WTC11 (cell line): ENCODE data around the gene NRXN3.

Experiments
- ATF1 ChIP-seq: sonication (generic); formaldehyde crosslinking; IDR thresholded peaks from 2 replicates; pipeline ENCODE4 v1.8.1; 2023; ENCODE audit warnings: mild to moderate bottlenecking, moderate library complexity, missing genetic modification reagents
- ATF3 ChIP-seq: sonication (generic); formaldehyde crosslinking; conservative IDR thresholded peaks from 2 replicates; pipeline ENCODE4 v1.8.1; 2022; ENCODE audit warnings: mild to moderate bottlenecking, missing genetic modification reagents
- CBFB ChIP-seq: sonication (generic); formaldehyde crosslinking; IDR thresholded peaks from 2 replicates; pipeline ENCODE4 v1.8.1; 2022; ENCODE audit warnings: mild to moderate bottlenecking, low read depth, missing genetic modification reagents
- CTCF ChIP-seq: fragments of 200-600 bp; IDR thresholded peaks from 2 replicates; pipeline ENCODE4 v1.8.0; 2022; ENCODE audit warnings: antibody characterized with exemption
- E2F4 ChIP-seq: sonication (generic); formaldehyde crosslinking; IDR thresholded peaks from 2 replicates; pipeline ENCODE4 v1.8.1; 2022; ENCODE audit warnings: low read depth, mild to moderate bottlenecking, moderate library complexity, missing genetic modification reagents, borderline replicate concordance
- JUN ChIP-seq: sonication (generic); formaldehyde crosslinking; IDR thresholded peaks from 2 replicates; pipeline ENCODE4 v1.8.0; 2023; ENCODE audit warnings: mild to moderate bottlenecking, missing genetic modification reagents
- MXD4 ChIP-seq: fragments of 250-450 bp; sonication (Bioruptor Pico); IDR thresholded peaks from 2 replicates; pipeline ENCODE4 v1.8.0; 2021; ENCODE audit warnings: mild to moderate bottlenecking, moderate library complexity, borderline replicate concordance
- TCF7 ChIP-seq: sonication (generic); formaldehyde crosslinking; IDR thresholded peaks from 2 replicates; pipeline ENCODE4 v1.8.0; 2022; ENCODE audit warnings: mild to moderate bottlenecking, low read depth, missing genetic modification reagents, moderate library complexity
- ZNF396 ChIP-seq: fragments of 250-450 bp; sonication (Bioruptor Pico); IDR thresholded peaks from 2 replicates; pipeline ENCODE4 v1.8.0; 2021; ENCODE audit warnings: mild to moderate bottlenecking, moderate library complexity, borderline replicate concordance
- ZNF423 ChIP-seq: fragments of 250-450 bp; sonication (Bioruptor Pico); IDR thresholded peaks from 2 replicates; pipeline ENCODE4 v2.1.2; 2022; ENCODE audit warnings: mild to moderate bottlenecking, moderate library complexity
- TF ChIP-seq, protein P1 (sequence below): sonication (generic); formaldehyde crosslinking; IDR thresholded peaks from 2 replicates; pipeline ENCODE4 v1.8.0; 2022; ENCODE audit warnings: mild to moderate bottlenecking, missing genetic modification reagents
- TF ChIP-seq, protein P2 (sequence below): sonication (generic); formaldehyde crosslinking; IDR thresholded peaks from 2 replicates; pipeline ENCODE4 v1.8.1; 2022; ENCODE audit warnings: low read depth, missing genetic modification reagents, borderline replicate concordance
- TF ChIP-seq, protein P3 (sequence below): sonication (generic); formaldehyde crosslinking; IDR thresholded peaks from 2 replicates; pipeline ENCODE4 v1.8.0; 2022; ENCODE audit warnings: missing genetic modification reagents

DNA sequence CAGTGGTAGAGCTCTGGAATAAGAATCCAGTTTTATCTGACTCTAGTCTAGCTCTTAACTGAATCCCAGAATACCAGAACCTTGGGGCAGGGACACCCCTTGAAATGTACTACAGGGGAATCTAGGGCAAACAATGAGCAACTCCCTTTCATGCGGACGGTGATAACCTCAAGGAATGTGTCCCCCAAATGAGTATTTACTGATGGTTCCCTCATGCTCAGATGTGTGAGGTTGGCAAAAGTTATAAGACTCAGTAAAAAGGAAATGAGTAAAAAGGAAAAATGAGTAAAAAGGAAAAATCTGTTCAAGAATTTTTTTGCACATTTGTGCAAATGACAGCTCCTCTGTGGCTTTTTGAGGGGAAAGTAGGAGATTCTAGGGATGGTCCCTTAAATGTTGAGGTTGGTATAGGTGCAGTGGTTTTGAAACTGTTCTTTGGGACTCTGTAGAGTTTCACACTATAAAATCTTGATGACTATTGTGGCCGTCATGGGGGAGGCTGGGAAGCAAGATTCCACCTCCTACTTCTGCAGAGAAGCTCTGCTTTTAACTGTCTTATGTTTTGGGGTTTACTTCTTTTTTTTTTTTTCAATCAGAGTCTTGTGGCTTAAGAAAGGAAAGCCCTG is 58.6 kb downstream of the NRXN3 start:
- TF ChIP-seq CTCF (no peak), ATF3 (no peak), ATF1 (no peak), E2F4 (no peak), ZNF396 (CRISPR knock-in tag) (no peak), ZNF423 (CRISPR knock-in tag) (no peak), TCF7 (CRISPR knock-in tag) (no peak), JUN (CRISPR knock-in tag) (no peak), CBFB (CRISPR knock-in tag) (no peak), MXD4 (CRISPR knock-in tag) (no peak)
- TF ChIP-seq, protein P1, sequence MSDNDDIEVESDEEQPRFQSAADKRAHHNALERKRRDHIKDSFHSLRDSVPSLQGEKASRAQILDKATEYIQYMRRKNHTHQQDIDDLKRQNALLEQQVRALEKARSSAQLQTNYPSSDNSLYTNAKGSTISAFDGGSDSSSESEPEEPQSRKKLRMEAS (CRISPR knock-in tag): no peak
- TF ChIP-seq, protein P2, sequence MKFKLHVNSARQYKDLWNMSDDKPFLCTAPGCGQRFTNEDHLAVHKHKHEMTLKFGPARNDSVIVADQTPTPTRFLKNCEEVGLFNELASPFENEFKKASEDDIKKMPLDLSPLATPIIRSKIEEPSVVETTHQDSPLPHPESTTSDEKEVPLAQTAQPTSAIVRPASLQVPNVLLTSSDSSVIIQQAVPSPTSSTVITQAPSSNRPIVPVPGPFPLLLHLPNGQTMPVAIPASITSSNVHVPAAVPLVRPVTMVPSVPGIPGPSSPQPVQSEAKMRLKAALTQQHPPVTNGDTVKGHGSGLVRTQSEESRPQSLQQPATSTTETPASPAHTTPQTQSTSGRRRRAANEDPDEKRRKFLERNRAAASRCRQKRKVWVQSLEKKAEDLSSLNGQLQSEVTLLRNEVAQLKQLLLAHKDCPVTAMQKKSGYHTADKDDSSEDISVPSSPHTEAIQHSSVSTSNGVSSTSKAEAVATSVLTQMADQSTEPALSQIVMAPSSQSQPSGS (CRISPR knock-in tag): no peak
- TF ChIP-seq, protein P3, sequence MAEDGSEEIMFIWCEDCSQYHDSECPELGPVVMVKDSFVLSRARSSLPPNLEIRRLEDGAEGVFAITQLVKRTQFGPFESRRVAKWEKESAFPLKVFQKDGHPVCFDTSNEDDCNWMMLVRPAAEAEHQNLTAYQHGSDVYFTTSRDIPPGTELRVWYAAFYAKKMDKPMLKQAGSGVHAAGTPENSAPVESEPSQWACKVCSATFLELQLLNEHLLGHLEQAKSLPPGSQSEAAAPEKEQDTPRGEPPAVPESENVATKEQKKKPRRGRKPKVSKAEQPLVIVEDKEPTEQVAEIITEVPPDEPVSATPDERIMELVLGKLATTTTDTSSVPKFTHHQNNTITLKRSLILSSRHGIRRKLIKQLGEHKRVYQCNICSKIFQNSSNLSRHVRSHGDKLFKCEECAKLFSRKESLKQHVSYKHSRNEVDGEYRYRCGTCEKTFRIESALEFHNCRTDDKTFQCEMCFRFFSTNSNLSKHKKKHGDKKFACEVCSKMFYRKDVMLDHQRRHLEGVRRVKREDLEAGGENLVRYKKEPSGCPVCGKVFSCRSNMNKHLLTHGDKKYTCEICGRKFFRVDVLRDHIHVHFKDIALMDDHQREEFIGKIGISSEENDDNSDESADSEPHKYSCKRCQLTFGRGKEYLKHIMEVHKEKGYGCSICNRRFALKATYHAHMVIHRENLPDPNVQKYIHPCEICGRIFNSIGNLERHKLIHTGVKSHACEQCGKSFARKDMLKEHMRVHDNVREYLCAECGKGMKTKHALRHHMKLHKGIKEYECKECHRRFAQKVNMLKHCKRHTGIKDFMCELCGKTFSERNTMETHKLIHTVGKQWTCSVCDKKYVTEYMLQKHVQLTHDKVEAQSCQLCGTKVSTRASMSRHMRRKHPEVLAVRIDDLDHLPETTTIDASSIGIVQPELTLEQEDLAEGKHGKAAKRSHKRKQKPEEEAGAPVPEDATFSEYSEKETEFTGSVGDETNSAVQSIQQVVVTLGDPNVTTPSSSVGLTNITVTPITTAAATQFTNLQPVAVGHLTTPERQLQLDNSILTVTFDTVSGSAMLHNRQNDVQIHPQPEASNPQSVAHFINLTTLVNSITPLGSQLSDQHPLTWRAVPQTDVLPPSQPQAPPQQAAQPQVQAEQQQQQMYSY (CRISPR knock-in tag): no peak
